ENCODE results near the gene VSIG10L2.
"Not testable (repeated sequence)": the region's sequence is repeated elsewhere in the genome, so short reads cannot be mapped to it uniquely, and the experiment has no call there.

- TF ChIP-seq, protein P1, sequence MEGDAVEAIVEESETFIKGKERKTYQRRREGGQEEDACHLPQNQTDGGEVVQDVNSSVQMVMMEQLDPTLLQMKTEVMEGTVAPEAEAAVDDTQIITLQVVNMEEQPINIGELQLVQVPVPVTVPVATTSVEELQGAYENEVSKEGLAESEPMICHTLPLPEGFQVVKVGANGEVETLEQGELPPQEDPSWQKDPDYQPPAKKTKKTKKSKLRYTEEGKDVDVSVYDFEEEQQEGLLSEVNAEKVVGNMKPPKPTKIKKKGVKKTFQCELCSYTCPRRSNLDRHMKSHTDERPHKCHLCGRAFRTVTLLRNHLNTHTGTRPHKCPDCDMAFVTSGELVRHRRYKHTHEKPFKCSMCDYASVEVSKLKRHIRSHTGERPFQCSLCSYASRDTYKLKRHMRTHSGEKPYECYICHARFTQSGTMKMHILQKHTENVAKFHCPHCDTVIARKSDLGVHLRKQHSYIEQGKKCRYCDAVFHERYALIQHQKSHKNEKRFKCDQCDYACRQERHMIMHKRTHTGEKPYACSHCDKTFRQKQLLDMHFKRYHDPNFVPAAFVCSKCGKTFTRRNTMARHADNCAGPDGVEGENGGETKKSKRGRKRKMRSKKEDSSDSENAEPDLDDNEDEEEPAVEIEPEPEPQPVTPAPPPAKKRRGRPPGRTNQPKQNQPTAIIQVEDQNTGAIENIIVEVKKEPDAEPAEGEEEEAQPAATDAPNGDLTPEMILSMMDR (IDR thresholded peaks at IDR 0.05), result not testable (repeated sequence)
- not testable (repeated sequence) for TF ChIP-seq POLR2A (IDR thresholded peaks at IDR 0.05)
Observed at GRCh38 chr11:125985956-125986355, 40.1 kb downstream of the VSIG10L2 start.

All from upper lobe of left lung (tissue), 4 donors.